B cell (primary cell): ENCODE results near the gene SHFL. TPM values are rescaled to one million over a fixed set of nuclear protein-coding genes. Genes with fewer than 3 reads are reported as not detected.

ENCODE experiments used
- ATAC-seq: fragments of 200-7000 bp; cut with Tn5 transposase; one replicate; pipeline ENCODE4 v1.10.0; 2021; ENCODE audit warnings: low read depth, mild to moderate bottlenecking, moderate number of reproducible peaks, moderate library complexity
- CTCF ChIA-PET: fragments of 350-600 bp; sonication (Branson Sonifier 250); formaldehyde crosslinking; loops from one replicate; lab custom pipeline; 2021; ENCODE audit warnings: antibody characterized with exemption, inconsistent platforms; lab: Charles Lee
- POLR2A ChIA-PET: fragments of 350-600 bp; sonication (Branson Sonifier 250); formaldehyde crosslinking; loops from one replicate; lab custom pipeline; 2021; ENCODE audit warnings: antibody characterized with exemption; lab: Charles Lee
- DNase-seq: peaks from one replicate; pipeline ENCODE4 v3.0.0; 2013
- H2AFZ ChIP-seq: 2 replicates; pipeline ENCODE4 v1.6.1; 2012; ENCODE audit warnings: mild to moderate bottlenecking, low read depth, low read length; ENCODE audit not compliant: insufficient read depth, poor library complexity, severe bottlenecking
- H3K27ac ChIP-seq, 2 donors: 1 replicate in 1 of 2; 2 replicates in 1 of 2; pipeline ENCODE4 v1.5.1; 2012 to 2013; ENCODE audit warnings: low read length in 2 of 2, mild to moderate bottlenecking in 2 of 2, moderate library complexity in 1 of 2
- H3K27me3 ChIP-seq, 4 experiments: fragments of 200-600 bp in 1 of 4; sonication (generic) in 1 of 4; replicated peaks in 1 of 4; 1 replicate in 2 of 4; 2 replicates in 2 of 4; pipeline versions ENCODE4 v1.6.1 to v1.7.0; 2013 to 2016; ENCODE audit warnings: low read length in 3 of 4, mild to moderate bottlenecking in 2 of 4, mixed read lengths in 1 of 4, moderate library complexity in 1 of 4; ENCODE audit not compliant: insufficient read depth in 4 of 4, control insufficient read depth in 3 of 4; ENCODE audit errors: control extremely low read depth in 1 of 4
- H3K36me3 ChIP-seq, 2 experiments: replicated peaks in 1 of 2; 1 replicate in 1 of 2; 2 replicates in 1 of 2; pipeline versions ENCODE4 v1.6.1 to v1.7.1; 2013; ENCODE audit warnings: low read length in 1 of 2; ENCODE audit not compliant: insufficient read depth in 2 of 2, control insufficient read depth in 1 of 2; ENCODE audit errors: control extremely low read depth in 1 of 2, extremely low read depth in 1 of 2
- H3K4me1 ChIP-seq, 2 donors: fragments of 200-600 bp in 1 of 2; sonication (generic) in 1 of 2; 1 replicate in 1 of 2; 2 replicates in 1 of 2; pipeline versions ENCODE4 v1.5.1 to v1.6.1; 2013 to 2017; ENCODE audit warnings: low read length in 2 of 2; ENCODE audit not compliant: control insufficient read depth in 2 of 2, insufficient read depth in 2 of 2
- H3K4me2 ChIP-seq: replicated peaks from 2 replicates; pipeline ENCODE3; 2012; ENCODE audit warnings: mild to moderate bottlenecking, low read depth, low read length; ENCODE audit not compliant: poor library complexity, severe bottlenecking
- H3K4me3 ChIP-seq, 5 experiments: fragments of 200-600 bp in 1 of 5; sonication (generic) in 1 of 5; 1 replicate in 3 of 5; 2 replicates in 2 of 5; pipeline versions ENCODE4 v1.5.1 to v1.7.0; 2011 to 2016; ENCODE audit warnings: low read length in 4 of 5, mild to moderate bottlenecking in 4 of 5, low read depth in 2 of 5, control low read depth in 1 of 5, moderate library complexity in 1 of 5; ENCODE audit not compliant: insufficient read depth in 1 of 5; ENCODE audit errors: control extremely low read depth in 1 of 5, extremely low read depth in 1 of 5
- H3K79me2 ChIP-seq: fragments of 200-600 bp; sonication (generic); one replicate; pipeline ENCODE4 v1.6.0; 2016; ENCODE audit warnings: low read length; ENCODE audit not compliant: control insufficient read depth, insufficient read depth
- H3K9ac ChIP-seq: fragments of 200-600 bp; sonication (generic); 2 replicates; pipeline ENCODE4 v1.6.1; 2017; ENCODE audit warnings: mild to moderate bottlenecking, low read length, moderate library complexity
- H3K9me3 ChIP-seq, 3 donors: one replicate each; pipeline versions ENCODE4 v1.6.1 to v1.7.1; 2013; ENCODE audit warnings: low read length in 2 of 3; ENCODE audit not compliant: control insufficient read depth in 2 of 3, insufficient read depth in 1 of 3; ENCODE audit errors: control extremely low read depth in 1 of 3
- H4K20me1 ChIP-seq: 2 replicates; pipeline ENCODE4 v1.6.0; 2012; ENCODE audit warnings: mild to moderate bottlenecking, low read length; ENCODE audit not compliant: insufficient read depth, control insufficient read depth, poor library complexity, severe bottlenecking
- H3K27ac Mint-ChIP-seq: one replicate; pipeline ENCODE4 v1.8.0; 2021; ENCODE audit warnings: mixed read lengths
- H3K27me3 Mint-ChIP-seq: one replicate; pipeline ENCODE4 v1.8.0; 2021; ENCODE audit warnings: mixed read lengths
- H3K4me1 Mint-ChIP-seq: one replicate; pipeline ENCODE4 v1.8.0; 2021; ENCODE audit warnings: mixed read lengths
- H3K4me3 Mint-ChIP-seq: one replicate; pipeline ENCODE4 v1.8.0; 2021; ENCODE audit warnings: mixed read lengths
- H3K9me3 Mint-ChIP-seq: one replicate; pipeline ENCODE4 v1.8.0; 2022; ENCODE audit warnings: mixed read lengths; ENCODE audit not compliant: insufficient read depth
- CTCF ChIP-seq: fragments of 200-600 bp; IDR thresholded peaks from one replicate; pipeline ENCODE4 v1.8.0; 2022; ENCODE audit warnings: antibody characterized with exemption, mild to moderate bottlenecking
- EZH2 ChIP-seq: IDR thresholded peaks from 2 replicates; pipeline ENCODE4 v1.6.1; 2012; ENCODE audit warnings: borderline replicate concordance, low read depth, mild to moderate bottlenecking, moderate library complexity, low read length; ENCODE audit not compliant: insufficient read depth, poor library complexity, severe bottlenecking
- WGBS: methylation state at CpG from one replicate; pipeline ENCODE4 v1.1.5; 2013; ENCODE audit warnings: missing lambda C conversion rate; ENCODE audit not compliant: insufficient coverage; 5-methylcytosine and 5-hydroxymethylcytosine counted together
- intact Hi-C: fragments of 100-400 bp; cut with micrococcal nuclease; formaldehyde crosslinking; loops from one replicate; pipeline ENCODE4 v1.10.0; 2022
- polyA plus RNA-seq: library from polyadenylated mRNA; depleted of rRNA; stranded (reverse); fragments of >200 nt; gene quantifications from 2 replicates; pipeline ENCODE4 v1.2.3, GENCODE V29; 2012
- total RNA-seq, 2 donors: library from RNA; stranded (reverse); fragments of 120-200 nt in 1 of 2; gene quantifications; 1 replicate in 1 of 2; 2 replicates in 1 of 2; pipeline versions ENCODE4 v1.2.3 to v1.2.4, GENCODE V29; 2013 to 2022

Gene SHFL
- total and polyA plus RNA-seq, 2 donors (not counting 1 experiment from before 2014, with no cell fraction given), result 109 to 205 TPM

- peaks cover 36% of the 10 kb centered on the region for H3K4me1 Mint-ChIP-seq
- H3K4me2 ChIP-seq, result peak overlapping the region; percentile 97
- ChIA-PET CTCF (interaction anchor here (1.0 to 14.9 kb wide), 7 partner anchors 9 to 165 kb away, joined by 3 to 263 read pairs (median 6); partner anchors contain the start of genes EIF3G, MRPL4, P2RY11 and PPAN), POLR2A (interaction anchor here (0.6 to 3.0 kb wide), 9 partner anchors 10 to 157 kb away, joined by 3 to 26 read pairs (median 4); partner anchors contain the start of genes DNMT1, MRPL4, P2RY11 and PPAN)
- no peak for TF ChIP-seq CTCF
- TF ChIP-seq EZH2, result no peak
- ATAC-seq (no peak), DNase-seq (no peak)
- no peaks in the 10 kb centered on the region for H3K79me2 ChIP-seq
- peak overlapping the region; percentile 51 for H2AFZ ChIP-seq
- peak overlapping the region; percentile 33 for H3K9ac ChIP-seq
- H3K27ac Mint-ChIP-seq, result peak overlapping the region; percentile 51
- no peaks in the 10 kb centered on the region for H3K27me3 Mint-ChIP-seq
- intact Hi-C loops, result loop anchor here (5.0 kb wide), 1 partner anchor 157 kb away; the partner anchor contains the start of gene MRPL4
- H4K20me1 ChIP-seq, result no peaks in the 10 kb centered on the region
- H3K4me3 Mint-ChIP-seq, result peak overlapping the region; percentile 56
- H3K9me3 ChIP-seq, result peaks cover 0 to 4% (median 4%) of the 10 kb centered on the region in 3 donors
- no peaks in the 10 kb centered on the region for H3K27me3 ChIP-seq
- peaks cover 0 to 9% of the 10 kb centered on the region in 2 experiments for H3K36me3 ChIP-seq
- peak overlapping the region; percentile 38 to 62 for H3K27ac ChIP-seq
- no peaks in the 10 kb centered on the region for H3K9me3 Mint-ChIP-seq
- no peak overlapping the region for H3K4me3 ChIP-seq
- peaks cover 24 to 44% of the 10 kb centered on the region in 2 donors for H3K4me1 ChIP-seq
- WGBS, result 59% methylated on average over 2 of the region's 7 CpGs
Observed at GRCh38 chr19:10095622-10095947, 9.5 kb downstream of the SHFL start.

GRCh38 chr19:10095948-10096614, 10.0 kb downstream of the SHFL start:
- ChIA-PET POLR2A (interaction anchor here (0.5 to 3.0 kb wide), 10 partner anchors 9 to 332 kb away, joined by 3 to 26 read pairs (median 6); partner anchors contain the start of genes DNMT1, MRPL4, P2RY11 and PPAN), CTCF (interaction anchor here (1.0 to 14.9 kb wide), 7 partner anchors 9 to 164 kb away, joined by 3 to 263 read pairs (median 6); partner anchors contain the start of genes EIF3G, MRPL4, P2RY11 and PPAN)
- no peaks in the 10 kb centered on the region for H3K79me2 ChIP-seq
- no peaks in the 10 kb centered on the region for H3K27me3 Mint-ChIP-seq
- ATAC-seq, result peak; percentile 91
- no peaks in the 10 kb centered on the region for H3K9me3 Mint-ChIP-seq
- peak overlapping the region; percentile 97 for H3K4me2 ChIP-seq
- 5% methylated on average over 96 of the region's 97 CpGs for WGBS
- peaks cover 0 to 5% of the 10 kb centered on the region in 2 experiments for H3K36me3 ChIP-seq
- peak overlapping the region; percentile 92 for H2AFZ ChIP-seq
- peaks cover 27 to 49% of the 10 kb centered on the region in 2 donors for H3K4me1 ChIP-seq
- peak overlapping the region; percentile 69 for H3K4me3 Mint-ChIP-seq
- peaks cover 39% of the 10 kb centered on the region for H3K4me1 Mint-ChIP-seq
- peak overlapping the region; percentile 62 to 74 for H3K27ac ChIP-seq
- peak; percentile 96 for DNase-seq
- H3K27me3 ChIP-seq, result no peaks in the 10 kb centered on the region
- intact Hi-C loops, result loop anchor here (1.0 to 5.0 kb wide), 4 partner anchors 10 to 284 kb away; partner anchors contain the start of genes MRPL4, PPAN, SHFL and TYK2
- TF ChIP-seq CTCF (no peak), EZH2 (no peak)
- H4K20me1 ChIP-seq, result no peaks in the 10 kb centered on the region
- peak overlapping the region in 4 of 5 experiments; percentile 40 to 55 (median 50) for H3K4me3 ChIP-seq
- peak overlapping the region; percentile 67 for H3K27ac Mint-ChIP-seq
- peak overlapping the region; percentile 65 for H3K9ac ChIP-seq
- H3K9me3 ChIP-seq, result peaks cover 0 to 4% (median 4%) of the 10 kb centered on the region in 3 donors
